BLaER1 (cell line): ENCODE results near the gene SIGLEC10.
"Not testable (repeated sequence)": the region's sequence is repeated elsewhere in the genome, so short reads cannot be mapped to it uniquely, and the experiment has no call there.

Experiments used
- H3K27ac ChIP-seq: shearing (Covaris generic); formaldehyde crosslinking; 2 replicates; pipeline ENCODE4 v1.8.1; 2022
- H3K27me3 ChIP-seq: shearing (Covaris generic); formaldehyde crosslinking; 2 replicates; pipeline ENCODE4 v1.8.1; 2022
- H3K36me3 ChIP-seq: shearing (Covaris generic); formaldehyde crosslinking; 2 replicates; pipeline ENCODE4 v1.8.1; 2022
- H3K4me1 ChIP-seq: shearing (Covaris generic); formaldehyde crosslinking; 2 replicates; pipeline ENCODE4 v1.8.1; 2022
- H3K4me2 ChIP-seq: shearing (Covaris generic); formaldehyde crosslinking; 2 replicates; pipeline ENCODE4 v1.8.1; 2022
- H3K4me3 ChIP-seq: shearing (Covaris generic); formaldehyde crosslinking; 2 replicates; pipeline ENCODE4 v1.8.1; 2022
- H3K9ac ChIP-seq: shearing (Covaris generic); formaldehyde crosslinking; 2 replicates; pipeline ENCODE4 v1.8.1; 2022
- H3K9me3 ChIP-seq: shearing (Covaris generic); formaldehyde crosslinking; 2 replicates; pipeline ENCODE4 v1.8.1; 2022
- H4K20me1 ChIP-seq: shearing (Covaris generic); formaldehyde crosslinking; 2 replicates; pipeline ENCODE4 v1.8.1; 2022
- Cebpa-rat ChIP-seq: shearing (Covaris generic); IDR thresholded peaks from 2 replicates; pipeline ENCODE4 v1.8.1; 2022

The SIGLEC10 gene

GRCh38 chr19:51417107-51417809, at the start of gene SIGLEC10:
Gene SIGLEC10, minus strand, starts transcription at chr19:51417642. Its CDS starts 61 bp downstream, at chr19:51417581.
- Histone ChIP-seq H3K9ac (peak within 1 kb of the TSS; percentile 78), H3K9me3 (no peaks in the 10 kb centered on the region), H4K20me1 (no peaks in the 10 kb centered on the region), H3K4me1 (peaks cover 47% of the 10 kb centered on the region), H3K36me3 (peaks cover 36% of the 10 kb centered on the region), H3K4me3 (peak within 1 kb of the TSS; percentile 65), H3K27me3 (no peaks in the 10 kb centered on the region), H3K4me2 (peak within 1 kb of the TSS; percentile 87), H3K27ac (peak within 1 kb of the TSS; percentile 81)
- TF ChIP-seq Cebpa-rat, result no peak

GRCh38 chr19:51466723-51467122, 49.3 kb upstream of the SIGLEC10 start:
- Histone ChIP-seq H3K4me2 (no peak overlapping the region), H4K20me1 (no peaks in the 10 kb centered on the region), H3K9ac (no peak overlapping the region), H3K27ac (no peak overlapping the region), H3K27me3 (peaks cover 10% of the 10 kb centered on the region), H3K9me3 (no peaks in the 10 kb centered on the region), H3K4me1 (peaks cover 31% of the 10 kb centered on the region), H3K36me3 (no peaks in the 10 kb centered on the region), H3K4me3 (no peak overlapping the region)
- no peak for TF ChIP-seq Cebpa-rat

- H3K36me3 ChIP-seq, H3K27ac ChIP-seq, H3K9ac ChIP-seq, H3K4me3 ChIP-seq, H3K4me2 ChIP-seq, H4K20me1 ChIP-seq, H3K9me3 ChIP-seq: not testable (repeated sequence)
- Histone ChIP-seq H3K4me1 (peaks cover 35% of the 10 kb centered on the region), H3K27me3 (peaks cover 10% of the 10 kb centered on the region)
Measured at GRCh38 chr19:51463976-51464581, 46.6 kb upstream of the SIGLEC10 start.

- Histone ChIP-seq H3K27ac (no peak overlapping the region), H3K4me1 (peaks cover 21% of the 10 kb centered on the region), H3K9me3 (no peaks in the 10 kb centered on the region), H3K36me3 (no peaks in the 10 kb centered on the region), H3K4me2 (no peak overlapping the region), H3K27me3 (peaks cover 10% of the 10 kb centered on the region), H4K20me1 (no peaks in the 10 kb centered on the region), H3K9ac (no peak overlapping the region), H3K4me3 (no peak overlapping the region)
- no peak for TF ChIP-seq Cebpa-rat
Measured at GRCh38 chr19:51462681-51463080, 45.2 kb upstream of the SIGLEC10 start.

- no peaks in the 10 kb centered on the region for H3K36me3 ChIP-seq
- H3K4me1 ChIP-seq, result peaks cover 17% of the 10 kb centered on the region
- no peak overlapping the region for H3K27ac ChIP-seq
- peaks cover 10% of the 10 kb centered on the region for H3K27me3 ChIP-seq
- no peak overlapping the region for H3K4me2 ChIP-seq
- no peak for TF ChIP-seq Cebpa-rat
- no peak overlapping the region for H3K9ac ChIP-seq
- H3K9me3 ChIP-seq, result no peaks in the 10 kb centered on the region
- no peaks in the 10 kb centered on the region for H4K20me1 ChIP-seq
- H3K4me3 ChIP-seq, result no peak overlapping the region
Measured at GRCh38 chr19:51462276-51462675, 44.8 kb upstream of the SIGLEC10 start.

GRCh38 chr19:51461723-51462161, 44.3 kb upstream of the SIGLEC10 start:
- H3K27me3 ChIP-seq, result peaks cover 10% of the 10 kb centered on the region
- H3K4me2 ChIP-seq, result peak overlapping the region; percentile 63
- H3K4me1 ChIP-seq, result peaks cover 17% of the 10 kb centered on the region
- no peak overlapping the region for H3K4me3 ChIP-seq
- no peak overlapping the region for H3K9ac ChIP-seq
- no peaks in the 10 kb centered on the region for H4K20me1 ChIP-seq
- no peak overlapping the region for H3K27ac ChIP-seq
- no peaks in the 10 kb centered on the region for H3K9me3 ChIP-seq
- no peak for TF ChIP-seq Cebpa-rat
- no peaks in the 10 kb centered on the region for H3K36me3 ChIP-seq

- Histone ChIP-seq H3K36me3 (no peaks in the 10 kb centered on the region), H3K9ac (no peak overlapping the region), H3K4me2 (peak overlapping the region; percentile 63), H3K27ac (no peak overlapping the region), H3K4me3 (no peak overlapping the region), H4K20me1 (no peaks in the 10 kb centered on the region), H3K4me1 (peaks cover 17% of the 10 kb centered on the region), H3K9me3 (no peaks in the 10 kb centered on the region), H3K27me3 (peaks cover 10% of the 10 kb centered on the region)
- TF ChIP-seq Cebpa-rat, result no peak
Measured at GRCh38 chr19:51460164-51460992, 42.9 kb upstream of the SIGLEC10 start.

GRCh38 chr19:51458899-51459505, 41.6 kb upstream of the SIGLEC10 start:
- Histone ChIP-seq H3K4me2 (no peak overlapping the region), H3K9me3 (no peaks in the 10 kb centered on the region), H3K36me3 (no peaks in the 10 kb centered on the region), H3K27ac (no peak overlapping the region), H3K4me3 (no peak overlapping the region), H3K4me1 (peaks cover 17% of the 10 kb centered on the region), H3K27me3 (peaks cover 10% of the 10 kb centered on the region), H4K20me1 (no peaks in the 10 kb centered on the region), H3K9ac (no peak overlapping the region)
- TF ChIP-seq Cebpa-rat, result no peak

GRCh38 chr19:51458051-51458645, 40.7 kb upstream of the SIGLEC10 start, which contains the start of gene SIGLEC8:
Gene SIGLEC8, minus strand, starts transcription at chr19:51458454. Its CDS starts 67 bp downstream, at chr19:51458387.
- H3K27me3 ChIP-seq, result peaks cover 10% of the 10 kb centered on the region

More at GRCh38 chr19:51458051-51458645, 40.7 kb upstream of the SIGLEC10 start, which contains the start of gene SIGLEC8:
- no peak within 1 kb of the TSS for H3K9ac ChIP-seq
- H3K9me3 ChIP-seq, result no peaks in the 10 kb centered on the region
- TF ChIP-seq Cebpa-rat, result no peak
- H3K27ac ChIP-seq, result no peak within 1 kb of the TSS
- H3K4me1 ChIP-seq, result peaks cover 17% of the 10 kb centered on the region
- no peaks in the 10 kb centered on the region for H3K36me3 ChIP-seq
- no peak within 1 kb of the TSS for H3K4me3 ChIP-seq
- H3K4me2 ChIP-seq, result no peak within 1 kb of the TSS
- no peaks in the 10 kb centered on the region for H4K20me1 ChIP-seq
